ENCODE measurements around the gene TMEM259. TPM values are rescaled to one million over a fixed set of nuclear protein-coding genes. Genes with fewer than 3 reads are reported as not detected.
A peak's percentile ranks its signal among the peaks of the same experiment; 100 is the strongest.

TMEM259 gene
- total and polyA plus RNA-seq, 2 of the 8 experiments (the other 6 are each of a cell fraction or from before 2014, with no cell fraction given) = 140 to 243 TPM

DNA sequence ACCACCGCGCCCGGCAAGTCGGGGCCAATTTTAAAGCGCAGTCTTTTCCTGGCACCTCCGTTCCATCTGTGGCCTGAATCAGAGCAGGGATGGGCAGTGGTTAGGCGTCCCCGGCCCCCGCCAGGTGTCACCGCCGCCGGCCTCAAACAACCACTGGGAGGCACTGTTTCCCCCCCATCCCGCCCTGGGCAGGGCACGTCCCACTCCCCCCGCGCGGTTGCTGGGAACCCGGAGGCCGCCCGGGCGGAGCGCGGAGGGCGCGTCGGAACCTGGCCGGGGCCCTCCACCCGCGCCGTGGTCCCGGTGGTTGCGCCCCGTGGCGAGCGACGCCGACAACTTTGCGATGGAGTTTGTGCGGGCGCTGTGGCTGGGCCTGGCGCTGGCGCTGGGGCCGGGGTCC, 20.8 kb downstream of the TMEM259 start, which contains the start of gene GRIN3B (continued):
- peak; percentile 32 to 46 for TF ChIP-seq RAD21 (IDR thresholded peaks at IDR 0.05 in 1 of 2, conservative IDR thresholded peaks at IDR 0.05 in 1 of 2; ENCODE audit: low read depth in 2 of 2, low read length in 2 of 2)
- peak; percentile 72; the same call in 1 of the 2 replicates for TF ChIP-seq GABPA (IDR thresholded peaks at IDR 0.05; ENCODE audit: borderline replicate concordance, insufficient read depth, low read length)
- no peak for TF ChIP-seq GTF2F1 (IDR thresholded peaks at IDR 0.05; ENCODE audit: borderline replicate concordance, low read depth, low read length)
- TF ChIP-seq EP300 (IDR thresholded peaks at IDR 0.05; ENCODE audit: borderline replicate concordance in 1 of 2, low read depth in 2 of 2, low read length in 2 of 2) = no peak
- no peak for TF ChIP-seq SP4 (IDR thresholded peaks at IDR 0.05; ENCODE audit: low read length)
- TF ChIP-seq KDM4A (IDR thresholded peaks at IDR 0.05; ENCODE audit: low read depth, low read length, severe bottlenecking) = peak; percentile 76
- 0 out of 2 replicates have a peak, but pooled peaks have one; percentile 49 for TF ChIP-seq TCF12 (IDR thresholded peaks at IDR 0.05; ENCODE audit: low read depth, low read length)
- TF ChIP-seq TAF7 (optimal IDR thresholded peaks at IDR 0.05; ENCODE audit: borderline replicate concordance, low read depth, low read length) = no peak

Measured in H1 (cell line).